PC-3 (cell line): ENCODE data around the gene BHLHE40. TPM values are rescaled to one million over a fixed set of nuclear protein-coding genes. Genes with fewer than 3 reads are reported as not detected.

Experiments
- ATAC-seq: fragments of 200-7000 bp; cut with Tn5 transposase; 2 replicates; pipeline ENCODE4 v1.9.1; 2020; ENCODE audit warnings: mild to moderate bottlenecking, moderate library complexity
- BruUV-seq: library from RNA; stranded (reverse); fragments of 400-500 nt; replicated peaks from 2 replicates; lab custom pipeline; 2021; lab: Mats Ljungman, UMichigan
- CTCF ChIA-PET: fragments of 300-600 bp; sonication (Branson Sonifier 250); formaldehyde crosslinking; loops from one replicate; lab custom pipeline; 2022; ENCODE audit warnings: antibody characterized with exemption; lab: Charles Lee
- POLR2A ChIA-PET: fragments of 300-600 bp; sonication (Branson Sonifier 250); formaldehyde crosslinking; loops from one replicate; lab custom pipeline; 2022; ENCODE audit warnings: antibody characterized with exemption; ENCODE audit not compliant: unreplicated experiment; lab: Charles Lee
- DNase-seq: peaks from one replicate; pipeline ENCODE4 v3.0.0-alpha.2; 2015
- H2AFZ ChIP-seq: fragments of 300-600 bp; sonication (generic); 2 replicates; pipeline ENCODE4 v1.6.0; 2016; ENCODE audit warnings: antibody characterized with exemption, low read length
- H3F3A ChIP-seq: fragments of 300-600 bp; sonication (generic); one replicate; pipeline ENCODE4 v1.6.0; 2017; ENCODE audit warnings: antibody characterized with exemption, low read length, control low read depth, mild to moderate bottlenecking; ENCODE audit not compliant: unreplicated experiment
- H3K27ac ChIP-seq: fragments of 300-600 bp; sonication (generic); 2 replicates; pipeline ENCODE4 v1.5.1; 2016; ENCODE audit warnings: mild to moderate bottlenecking, low read length
- H3K27me3 ChIP-seq: fragments of 300-600 bp; sonication (generic); 2 replicates; pipeline ENCODE4 v1.6.1; 2016; ENCODE audit warnings: low read length, mixed read lengths
- H3K36me3 ChIP-seq: fragments of 300-600 bp; sonication (generic); 2 replicates; pipeline ENCODE4 v1.6.1; 2016; ENCODE audit warnings: low read depth, mixed run types, low read length, mixed read lengths
- H3K4me1 ChIP-seq: fragments of 300-600 bp; sonication (generic); 2 replicates; pipeline ENCODE4 v1.5.1; 2016; ENCODE audit warnings: low read length; ENCODE audit not compliant: insufficient read depth
- H3K4me2 ChIP-seq: fragments of 300-600 bp; sonication (generic); 2 replicates; pipeline ENCODE4 v1.6.0; 2016; ENCODE audit warnings: low read length
- H3K4me3 ChIP-seq: fragments of 300-600 bp; sonication (generic); 2 replicates; pipeline ENCODE4 v1.5.1; 2016; ENCODE audit warnings: mild to moderate bottlenecking, low read length, mixed read lengths
- H3K79me2 ChIP-seq: fragments of 300-600 bp; sonication (generic); 2 replicates; pipeline ENCODE4 v1.6.1; 2017; ENCODE audit warnings: low read length, mixed read lengths
- H3K9ac ChIP-seq: fragments of 300-600 bp; sonication (generic); 2 replicates; pipeline ENCODE4 v1.6.0; 2016; ENCODE audit warnings: mild to moderate bottlenecking, low read length
- H3K9me2 ChIP-seq: fragments of 300-600 bp; sonication (generic); replicated peaks from 2 replicates; pipeline ENCODE4 v1.6.1; 2016; ENCODE audit warnings: mixed run types, low read length, mixed read lengths
- H3K9me3 ChIP-seq: fragments of 300-600 bp; sonication (generic); 2 replicates; pipeline ENCODE4 v1.6.1; 2016; ENCODE audit warnings: low read length, mixed read lengths
- H4K20me1 ChIP-seq: fragments of 300-600 bp; sonication (generic); 2 replicates; pipeline ENCODE4 v1.6.1; 2016; ENCODE audit warnings: low read length, mixed read lengths
- EZH2 ChIP-seq: fragments of 300-600 bp; sonication (generic); IDR thresholded peaks from one replicate; pipeline ENCODE4 v1.6.1; 2017; ENCODE audit warnings: antibody characterized with exemption, mild to moderate bottlenecking, low read length; ENCODE audit not compliant: unreplicated experiment
- EZH2phosphoT487 ChIP-seq: fragments of 300-600 bp; sonication (generic); IDR thresholded peaks from 2 replicates; pipeline ENCODE4 v1.6.1; 2018; ENCODE audit warnings: mild to moderate bottlenecking, antibody characterized with exemption, low read length, borderline replicate concordance
- intact Hi-C: fragments of 100-400 bp; cut with micrococcal nuclease; formaldehyde crosslinking; loops from 2 replicates; pipeline ENCODE4 v1.9.0; 2023
- total RNA-seq: library from RNA; depleted of rRNA; stranded (reverse); fragments of >200 nt; gene quantifications from 2 replicates; pipeline ENCODE4 v1.2.3, GENCODE V29; 2014
- TF ChIP-seq, protein P1 (sequence below): fragments of 300-600 bp; sonication (generic); conservative IDR thresholded peaks from 2 replicates; pipeline ENCODE4 v1.5.1; 2017; ENCODE audit warnings: antibody characterized with exemption, low read depth, mild to moderate bottlenecking, low read length

Gene BHLHE40
- total RNA-seq, 1 experiment from 2014 or later: 256 TPM

DNA sequence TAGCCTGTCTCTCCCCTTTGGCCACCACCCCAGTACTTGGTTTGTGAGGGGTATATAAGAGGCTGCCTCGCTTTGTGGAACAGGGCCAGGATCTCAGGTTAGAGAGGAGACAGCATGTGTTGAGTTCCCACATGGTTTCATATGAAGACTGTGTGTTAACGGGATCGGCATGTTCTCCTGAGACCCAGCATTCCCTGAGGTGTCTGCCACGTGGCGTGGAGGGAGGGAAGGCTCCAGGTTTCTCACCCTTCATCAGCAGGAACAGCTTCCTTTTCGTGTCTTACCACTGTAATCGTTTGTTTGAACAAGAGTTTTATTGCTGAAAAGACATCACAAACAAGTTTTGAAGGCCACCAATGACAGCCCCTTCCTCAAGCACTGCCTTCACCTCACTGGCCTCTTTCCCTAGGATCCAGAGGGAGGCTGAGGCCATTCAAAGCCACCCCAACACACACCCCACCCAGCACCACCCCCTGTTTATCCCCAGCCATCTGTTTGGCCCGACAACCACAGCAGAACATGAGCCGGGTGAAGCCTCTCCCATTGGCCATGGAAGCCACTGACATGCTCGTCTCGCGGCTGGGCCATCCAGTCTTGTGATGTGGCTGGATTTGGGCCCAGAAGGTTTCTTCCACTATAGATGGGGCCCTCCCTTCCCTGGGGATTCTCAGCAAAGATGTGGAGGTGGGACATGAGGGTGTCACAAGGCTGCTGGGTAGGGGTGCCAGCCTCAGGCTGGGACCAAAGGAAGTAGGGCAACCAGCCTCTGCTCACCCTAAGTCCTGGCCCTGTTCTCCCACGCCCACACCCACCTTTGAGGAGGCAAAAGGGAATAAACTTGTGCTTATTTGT lies 10.0 kb downstream of the BHLHE40 start:
- Histone ChIP-seq H3K9me3 (no peaks in the 10 kb centered on the region), H3K4me1 (peaks cover 55% of the 10 kb centered on the region), H3K9me2 (no peaks in the 10 kb centered on the region), H4K20me1 (peaks cover 4% of the 10 kb centered on the region; the same call in 1 of the 2 replicates), H3K9ac (peak overlapping the region; percentile 36; the same call in 1 of the 2 replicates), H3K27me3 (no peaks in the 10 kb centered on the region), H3K4me3 (no peak overlapping the region), H3K27ac (peak overlapping the region; percentile 52), H2AFZ (no peak overlapping the region), H3K79me2 (peaks cover 4% of the 10 kb centered on the region), H3K4me2 (no peak overlapping the region), H3K36me3 (peaks cover 3% of the 10 kb centered on the region; the same call in 1 of the 2 replicates), H3F3A (peaks cover 7% of the 10 kb centered on the region)
- DNase-seq (peak; percentile 9), ATAC-seq (no peak)
- no TSS peak for BruUV-seq
- TF ChIP-seq EZH2 (no peak), EZH2phosphoT487 (no peak)
- TF ChIP-seq, protein P1, sequence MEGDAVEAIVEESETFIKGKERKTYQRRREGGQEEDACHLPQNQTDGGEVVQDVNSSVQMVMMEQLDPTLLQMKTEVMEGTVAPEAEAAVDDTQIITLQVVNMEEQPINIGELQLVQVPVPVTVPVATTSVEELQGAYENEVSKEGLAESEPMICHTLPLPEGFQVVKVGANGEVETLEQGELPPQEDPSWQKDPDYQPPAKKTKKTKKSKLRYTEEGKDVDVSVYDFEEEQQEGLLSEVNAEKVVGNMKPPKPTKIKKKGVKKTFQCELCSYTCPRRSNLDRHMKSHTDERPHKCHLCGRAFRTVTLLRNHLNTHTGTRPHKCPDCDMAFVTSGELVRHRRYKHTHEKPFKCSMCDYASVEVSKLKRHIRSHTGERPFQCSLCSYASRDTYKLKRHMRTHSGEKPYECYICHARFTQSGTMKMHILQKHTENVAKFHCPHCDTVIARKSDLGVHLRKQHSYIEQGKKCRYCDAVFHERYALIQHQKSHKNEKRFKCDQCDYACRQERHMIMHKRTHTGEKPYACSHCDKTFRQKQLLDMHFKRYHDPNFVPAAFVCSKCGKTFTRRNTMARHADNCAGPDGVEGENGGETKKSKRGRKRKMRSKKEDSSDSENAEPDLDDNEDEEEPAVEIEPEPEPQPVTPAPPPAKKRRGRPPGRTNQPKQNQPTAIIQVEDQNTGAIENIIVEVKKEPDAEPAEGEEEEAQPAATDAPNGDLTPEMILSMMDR: no peak
- intact Hi-C loops: loop anchor here (5.0 to 10.0 kb wide), 2 partner anchors 198 to 574 kb away; partner anchors contain the start of gene EDEM1
- CTCF ChIA-PET: no interaction called here
- POLR2A ChIA-PET: no interaction called here

DNA sequence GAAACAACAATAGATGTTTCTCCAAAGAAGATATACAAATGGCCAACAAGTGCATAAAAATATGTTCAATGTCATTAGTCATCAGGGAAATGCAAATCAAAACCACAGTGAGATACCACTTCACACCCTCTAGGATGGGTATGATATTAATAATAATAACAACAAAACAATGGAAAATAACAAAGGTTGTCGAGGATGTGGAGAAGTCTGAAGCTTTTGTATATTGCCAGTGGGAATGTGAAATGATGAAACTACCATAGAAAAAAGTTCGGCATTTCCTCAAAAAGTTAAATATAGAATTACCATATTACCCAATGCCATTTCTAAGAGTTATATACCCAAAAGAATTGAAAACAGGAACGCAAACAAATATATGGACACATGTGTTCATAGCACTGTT lies 10.8 kb downstream of the BHLHE40 start:
- H3F3A ChIP-seq: peaks cover 4% of the 10 kb centered on the region
- ATAC-seq (no peak), DNase-seq (no peak)
- H3K4me1 ChIP-seq: peaks cover 57% of the 10 kb centered on the region
- H3K27me3 ChIP-seq: no peaks in the 10 kb centered on the region
- no peak overlapping the region for H2AFZ ChIP-seq
- H3K9me2 ChIP-seq: no peaks in the 10 kb centered on the region
- H3K79me2 ChIP-seq: no peaks in the 10 kb centered on the region
- H3K4me2 ChIP-seq: no peak overlapping the region
- no peaks in the 10 kb centered on the region for H3K9me3 ChIP-seq
- no peak overlapping the region for H3K27ac ChIP-seq
- H4K20me1 ChIP-seq: no peaks in the 10 kb centered on the region
- ChIA-PET POLR2A (no interaction called here), CTCF (no interaction called here)
- TF ChIP-seq, protein P1: no peak
- no peak for TF ChIP-seq EZH2phosphoT487
- BruUV-seq: no TSS peak
- no peak overlapping the region for H3K9ac ChIP-seq
- intact Hi-C loops: no loop called here
- no peak overlapping the region for H3K4me3 ChIP-seq
- no peaks in the 10 kb centered on the region for H3K36me3 ChIP-seq

DNA sequence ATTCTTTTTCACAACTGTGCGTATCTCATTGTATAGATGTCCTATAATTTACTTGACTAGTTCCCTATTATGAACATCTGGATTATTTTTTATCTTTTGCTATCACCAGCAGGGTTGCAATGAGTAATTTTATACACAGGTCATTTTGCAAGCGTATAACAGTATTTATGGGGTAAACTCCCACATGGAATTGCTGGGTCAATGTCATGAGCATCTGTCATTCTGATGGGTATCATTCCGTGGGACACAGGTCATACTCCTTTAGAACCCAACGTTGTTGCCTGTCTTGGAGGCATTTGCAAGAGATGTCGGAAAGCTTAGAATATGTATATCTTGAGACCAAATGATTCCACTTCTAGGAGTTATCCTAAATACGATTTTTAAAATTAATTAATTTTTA lies 12.9 kb downstream of the BHLHE40 start:
- Histone ChIP-seq H3K9ac (no peak overlapping the region), H3K9me3 (no peaks in the 10 kb centered on the region), H3K9me2 (no peaks in the 10 kb centered on the region), H3K4me3 (no peak overlapping the region), H4K20me1 (no peaks in the 10 kb centered on the region), H3K36me3 (no peaks in the 10 kb centered on the region), H3F3A (no peaks in the 10 kb centered on the region), H3K27me3 (no peaks in the 10 kb centered on the region), H3K4me2 (no peak overlapping the region), H3K27ac (no peak overlapping the region), H3K79me2 (no peaks in the 10 kb centered on the region), H2AFZ (no peak overlapping the region), H3K4me1 (peaks cover 60% of the 10 kb centered on the region)
- ATAC-seq (no peak), DNase-seq (no peak)
- intact Hi-C loops: no loop called here
- POLR2A ChIA-PET: no interaction called here
- no TSS peak for BruUV-seq
- CTCF ChIA-PET: interaction anchor here (0.8 kb wide), 1 partner anchor 13 kb away, joined by 3 read pairs; no protein-coding TSS in a partner anchor
- TF ChIP-seq, protein P1: no peak
- TF ChIP-seq EZH2 (no peak), EZH2phosphoT487 (no peak)
